Activated CD4-positive, alpha-beta T cell treated with anti-CD3 and anti-CD28 coated beads, Interleukin-2, amount 10 ng/mL, durations not matched to agents 7 days and 5 days (primary cell): ENCODE results near the gene FAM151B. TPM values are rescaled to one million over a fixed set of nuclear protein-coding genes. Genes with fewer than 3 reads are reported as not detected.
"Not testable (repeated sequence)": the region's sequence is repeated elsewhere in the genome, so short reads cannot be mapped to it uniquely, and the experiment has no call there.

Experiments
- CTCF ChIA-PET: fragments of 350-600 bp; sonication (Branson Sonifier 250); formaldehyde crosslinking; loops from one replicate; lab custom pipeline; 2021; ENCODE audit warnings: antibody characterized with exemption; lab: Charles Lee
- POLR2A ChIA-PET: fragments of 350-600 bp; sonication (Branson Sonifier 250); formaldehyde crosslinking; loops from one replicate; lab custom pipeline; 2021; ENCODE audit warnings: antibody characterized with exemption; lab: Charles Lee
- DNase-seq: peaks from one replicate; pipeline ENCODE4 v3.0.0-alpha.2; 2020
- H3K27ac Mint-ChIP-seq: one replicate; pipeline ENCODE4 v1.8.0; 2021; ENCODE audit warnings: mild to moderate bottlenecking, moderate library complexity, mixed read lengths
- H3K27me3 Mint-ChIP-seq: one replicate; pipeline ENCODE4 v1.8.0; 2021; ENCODE audit warnings: mixed read lengths
- H3K36me3 Mint-ChIP-seq: one replicate; pipeline ENCODE4 v1.8.0; 2021; ENCODE audit warnings: low read depth, mixed read lengths
- H3K4me1 Mint-ChIP-seq: one replicate; pipeline ENCODE4 v1.8.0; 2021; ENCODE audit warnings: mixed read lengths
- H3K4me3 Mint-ChIP-seq: one replicate; pipeline ENCODE4 v1.8.0; 2021; ENCODE audit warnings: mild to moderate bottlenecking, moderate library complexity, mixed read lengths
- H3K9me3 Mint-ChIP-seq: one replicate; pipeline ENCODE4 v1.8.0; 2021; ENCODE audit warnings: mixed read lengths
- total RNA-seq, 2 experiments: library from RNA; stranded (reverse); gene quantifications; one replicate each; pipeline ENCODE4 v1.2.3, GENCODE V29; 2021

Gene FAM151B, protein sequence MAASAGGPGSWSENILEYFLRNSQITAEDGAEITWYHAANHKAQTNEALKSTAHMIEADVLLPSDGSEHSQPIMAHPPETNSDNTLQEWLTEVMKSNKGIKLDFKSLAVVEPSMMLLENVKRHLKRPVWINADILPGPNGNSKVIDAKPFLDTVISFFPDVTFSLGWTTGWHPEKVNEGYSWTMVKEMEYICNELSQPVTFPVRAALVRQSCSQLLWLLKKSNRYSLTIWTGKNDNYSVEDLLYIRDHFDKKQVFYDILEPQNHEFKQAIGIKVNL
- under 1 TPM; 0.15 to 0.52 TPM for total RNA-seq

DNA sequence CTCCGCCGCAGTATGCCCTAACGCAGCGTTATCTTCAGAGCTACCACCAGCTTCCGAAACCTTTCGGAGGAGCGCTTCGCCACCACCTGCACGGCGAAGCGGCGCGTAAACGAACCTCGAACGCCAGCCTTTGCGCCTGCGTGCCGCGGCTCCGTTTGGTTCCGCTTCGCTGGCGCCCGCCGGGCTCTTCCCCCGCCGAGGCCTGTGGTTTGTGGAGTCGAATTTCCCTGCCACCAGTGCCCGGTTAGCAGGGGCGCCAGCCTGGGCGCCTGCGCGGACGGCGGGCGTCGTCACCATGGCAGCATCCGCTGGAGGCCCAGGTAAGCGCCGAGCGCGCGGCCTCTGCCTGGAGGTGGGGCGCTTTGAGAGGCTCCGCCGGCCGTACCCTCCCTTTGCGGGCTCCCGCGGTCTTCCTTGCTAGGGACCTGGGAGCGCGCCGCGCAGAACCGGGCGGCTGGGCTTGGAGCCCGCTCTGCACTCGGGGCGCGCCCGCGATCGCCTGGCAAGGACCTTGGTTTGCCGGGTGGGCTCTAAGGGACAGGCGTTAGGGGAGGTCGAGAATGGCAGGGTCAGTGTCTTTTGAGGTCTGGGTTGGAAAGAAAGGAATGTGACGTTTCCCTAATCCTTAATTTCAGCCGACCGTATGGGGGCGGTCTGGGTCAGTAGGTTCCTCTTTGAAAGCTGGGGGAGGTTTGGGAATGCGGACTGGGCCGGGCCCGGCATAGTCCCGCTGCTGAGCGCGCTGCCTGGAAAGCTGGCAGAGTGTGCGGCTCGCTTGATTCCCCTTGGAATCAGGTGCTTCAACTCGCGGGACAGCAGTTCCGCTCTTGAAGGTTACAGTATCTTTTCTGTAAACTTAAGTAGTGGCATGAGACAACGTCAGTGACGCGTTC lies at the start of gene FAM151B:
Gene FAM151B (plus strand): TSS at position 272 of the 893 bp plus-strand sequence. CDS start 24 bp downstream, at position 296.
- Mint-ChIP-seq H3K9me3 (no peaks in the 10 kb centered on the region), H3K4me1 (peaks cover 14% of the 10 kb centered on the region), H3K4me3 (peak within 1 kb of the TSS; percentile 72), H3K27me3 (peaks cover 9% of the 10 kb centered on the region), H3K27ac (peak within 1 kb of the TSS; percentile 78), H3K36me3 (peaks cover 7% of the 10 kb centered on the region)
- DNase-seq = peak; percentile 73
- CTCF ChIA-PET = no interaction called here
- POLR2A ChIA-PET = interaction anchor here (0.6 kb wide), 1 partner anchor 580 kb away, joined by 3 read pairs; no protein-coding TSS in a partner anchor

DNA sequence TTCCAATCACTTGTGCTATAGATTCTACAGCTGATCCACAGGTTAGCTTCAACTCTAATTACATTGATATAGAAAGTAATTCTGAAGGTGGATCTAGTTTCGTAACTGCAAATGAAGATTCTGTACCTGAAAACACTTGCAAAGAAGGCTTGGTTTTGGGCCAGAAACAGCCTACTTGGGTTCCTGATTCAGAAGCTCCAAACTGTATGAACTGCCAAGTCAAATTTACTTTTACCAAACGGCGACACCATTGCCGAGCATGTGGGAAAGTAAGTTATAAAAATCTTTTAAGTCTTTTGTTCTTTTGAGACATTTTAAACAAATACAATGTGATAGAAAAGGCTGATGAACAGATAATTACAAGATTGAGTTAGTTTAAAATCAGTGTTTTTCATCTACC lies 49.2 kb upstream of the FAM151B start:
- no peaks in the 10 kb centered on the region for H3K9me3 Mint-ChIP-seq
- ChIA-PET CTCF (no interaction called here), POLR2A (no interaction called here)
- DNase-seq = no peak
- no peak overlapping the region for H3K27ac Mint-ChIP-seq
- H3K4me3 Mint-ChIP-seq = no peak overlapping the region
- no peaks in the 10 kb centered on the region for H3K27me3 Mint-ChIP-seq
- H3K36me3 Mint-ChIP-seq = peaks cover 20% of the 10 kb centered on the region
- no peaks in the 10 kb centered on the region for H3K4me1 Mint-ChIP-seq

DNA sequence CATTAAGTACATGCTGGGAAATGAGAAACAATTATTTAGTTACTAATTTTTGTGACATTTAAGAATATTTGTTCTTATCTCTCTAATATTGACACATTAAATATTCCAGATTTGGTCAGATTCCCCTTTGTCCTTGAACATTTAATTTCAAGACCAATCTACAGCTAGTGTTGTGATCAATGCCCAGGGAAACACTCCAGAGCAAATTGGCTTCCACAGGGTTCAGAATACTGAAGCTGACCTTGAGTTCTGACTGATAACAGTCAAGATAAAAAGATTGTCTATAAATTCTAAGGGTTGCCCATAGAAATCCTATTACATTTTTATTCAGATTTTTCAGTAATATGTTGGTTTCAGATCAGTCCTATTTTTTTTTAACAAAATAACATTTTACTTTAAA lies 48.7 kb upstream of the FAM151B start:
- Mint-ChIP-seq H3K27me3 (no peaks in the 10 kb centered on the region), H3K36me3 (peaks cover 20% of the 10 kb centered on the region), H3K4me3 (no peak overlapping the region)

DNA sequence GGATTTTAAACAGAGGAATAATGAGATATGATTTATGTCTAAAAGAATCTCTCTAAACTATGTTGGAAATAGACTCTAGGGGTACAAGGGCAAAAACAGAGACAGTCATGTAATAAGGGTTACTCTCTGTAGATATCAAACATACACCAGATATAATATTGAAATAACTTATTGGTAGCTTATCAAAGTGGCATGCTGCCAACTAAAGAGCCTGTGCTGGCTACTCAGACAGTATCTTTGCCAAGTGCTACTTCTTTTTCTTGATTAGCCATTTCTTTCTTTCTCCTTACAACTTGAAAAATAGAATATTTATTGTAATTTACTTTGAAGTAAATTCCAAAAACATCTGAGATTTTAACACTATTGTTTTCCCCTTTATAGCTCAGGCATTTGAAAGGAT lies 45.2 kb upstream of the FAM151B start:
- no peak for DNase-seq
- Mint-ChIP-seq H3K27ac (no peak overlapping the region), H3K4me3 (no peak overlapping the region), H3K4me1 (no peaks in the 10 kb centered on the region), H3K9me3 (no peaks in the 10 kb centered on the region), H3K36me3 (peaks cover 7% of the 10 kb centered on the region), H3K27me3 (no peaks in the 10 kb centered on the region)
- CTCF ChIA-PET = no interaction called here
- POLR2A ChIA-PET = no interaction called here

More for the DNA sequence above, 48.7 kb upstream of the FAM151B start:
- Mint-ChIP-seq H3K4me1 (no peaks in the 10 kb centered on the region), H3K9me3 (no peaks in the 10 kb centered on the region), H3K27ac (no peak overlapping the region)
- POLR2A ChIA-PET = no interaction called here
- DNase-seq = no peak
- CTCF ChIA-PET = no interaction called here

DNA sequence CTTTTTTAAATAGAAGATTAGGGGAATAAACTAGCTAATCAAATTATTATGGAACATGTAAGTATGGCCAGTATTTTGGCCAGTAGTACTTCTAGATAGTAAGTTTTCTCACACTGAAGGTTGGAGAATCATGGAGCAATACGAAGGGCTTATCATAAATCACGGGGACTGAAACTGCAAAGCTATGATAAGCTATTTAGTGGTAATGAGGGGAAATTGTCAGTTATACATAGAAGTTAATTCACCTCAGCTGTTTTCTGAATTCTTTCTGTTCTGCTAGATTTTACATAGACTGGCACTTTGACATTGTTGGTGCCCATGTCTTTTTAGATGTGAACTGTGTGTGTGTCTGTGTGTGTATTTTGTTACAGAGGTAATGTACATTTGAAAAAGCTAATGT lies 34.5 kb upstream of the FAM151B start:
- H3K27me3 Mint-ChIP-seq = no peaks in the 10 kb centered on the region
- POLR2A ChIA-PET = interaction anchor here (0.6 kb wide), 1 partner anchor 766 kb away, joined by 5 read pairs; no protein-coding TSS in a partner anchor
- H3K36me3 Mint-ChIP-seq = peaks cover 9% of the 10 kb centered on the region
- H3K4me1 Mint-ChIP-seq = no peaks in the 10 kb centered on the region
- H3K4me3 Mint-ChIP-seq = no peak overlapping the region
- H3K9me3 Mint-ChIP-seq = no peaks in the 10 kb centered on the region
- no peak overlapping the region for H3K27ac Mint-ChIP-seq
- DNase-seq = no peak
- CTCF ChIA-PET = interaction anchor here (1.2 to 1.3 kb wide), 2 partner anchors 13 to 28 kb away, joined by 4 to 5 read pairs; no protein-coding TSS in a partner anchor

DNA sequence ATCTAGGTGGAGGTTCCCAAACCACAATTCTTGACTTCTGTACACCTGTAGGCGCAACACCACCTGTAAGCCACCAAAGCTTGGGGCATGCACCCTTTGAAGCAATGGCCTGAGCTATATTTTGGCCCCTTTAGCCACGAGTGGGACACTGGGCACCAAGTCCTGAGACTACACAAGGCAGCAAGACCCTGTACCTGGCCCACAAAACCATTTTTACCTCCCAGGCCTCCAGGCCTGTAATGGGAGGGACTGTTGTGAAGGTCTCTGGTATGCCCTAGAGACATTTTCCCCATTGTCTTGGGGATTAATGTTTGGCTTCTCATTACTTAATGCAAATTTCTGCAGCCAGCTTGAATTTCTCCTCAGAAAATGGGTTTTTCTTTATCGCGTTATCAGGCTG lies 24.6 kb upstream of the FAM151B start:
- ChIA-PET POLR2A (no interaction called here), CTCF (no interaction called here)
- DNase-seq = no peak
- H3K27me3 Mint-ChIP-seq = no peaks in the 10 kb centered on the region
- H3K9me3 Mint-ChIP-seq = peaks cover 37% of the 10 kb centered on the region
- no peak overlapping the region for H3K4me3 Mint-ChIP-seq
- no peak overlapping the region for H3K27ac Mint-ChIP-seq
- H3K36me3 Mint-ChIP-seq = peaks cover 36% of the 10 kb centered on the region
- H3K4me1 Mint-ChIP-seq = no peaks in the 10 kb centered on the region

DNA sequence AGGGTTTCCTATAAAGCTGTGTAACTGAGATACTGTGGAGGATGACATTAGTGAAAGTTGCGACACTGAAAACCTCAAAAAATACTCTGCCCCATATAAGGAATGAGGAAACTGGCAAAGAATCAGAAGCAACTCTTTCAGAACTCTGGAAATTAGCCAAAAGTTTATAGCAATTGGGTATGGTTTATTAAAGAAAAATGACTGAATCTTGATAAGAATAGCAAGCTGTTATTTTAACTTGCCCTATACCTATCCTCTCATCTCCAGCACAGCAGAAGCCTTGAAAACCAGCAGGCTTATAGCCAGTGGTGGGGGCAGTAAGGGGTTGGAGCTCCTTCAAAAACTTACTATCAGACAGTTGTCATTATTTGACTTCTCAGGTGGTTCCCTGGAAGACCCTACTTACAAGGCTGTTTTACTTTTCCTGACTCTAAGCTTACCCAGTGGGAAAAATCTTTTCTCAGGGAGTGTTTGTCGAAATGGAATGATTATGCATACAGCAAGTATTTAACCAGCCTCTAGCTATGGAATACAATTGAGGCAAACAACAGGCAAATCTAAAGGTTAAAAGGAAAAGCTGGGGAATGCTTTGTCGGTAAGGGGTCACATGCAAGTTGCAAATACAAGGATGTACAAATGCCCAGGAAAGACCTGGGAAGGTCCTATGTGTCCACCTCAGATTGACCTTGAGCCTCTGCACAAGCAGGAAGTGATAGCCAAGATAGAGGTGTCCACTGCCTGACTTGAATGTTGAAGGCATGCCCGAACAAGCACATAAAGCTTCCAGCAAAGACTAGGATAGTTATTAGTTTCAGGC lies 21.0 kb upstream of the FAM151B start:
- ChIA-PET CTCF (interaction anchor here (1.3 to 2.2 kb wide), 2 partner anchors 13 to 14 kb away, joined by 5 to 11 read pairs; no protein-coding TSS in a partner anchor), POLR2A (no interaction called here)
- H3K4me1 Mint-ChIP-seq = no peaks in the 10 kb centered on the region
- H3K27ac Mint-ChIP-seq = no peak overlapping the region
- H3K27me3 Mint-ChIP-seq = no peaks in the 10 kb centered on the region
- peaks cover 37% of the 10 kb centered on the region for H3K36me3 Mint-ChIP-seq
- H3K9me3 Mint-ChIP-seq = peaks cover 44% of the 10 kb centered on the region
- no peak overlapping the region for H3K4me3 Mint-ChIP-seq
- no peak for DNase-seq

DNA sequence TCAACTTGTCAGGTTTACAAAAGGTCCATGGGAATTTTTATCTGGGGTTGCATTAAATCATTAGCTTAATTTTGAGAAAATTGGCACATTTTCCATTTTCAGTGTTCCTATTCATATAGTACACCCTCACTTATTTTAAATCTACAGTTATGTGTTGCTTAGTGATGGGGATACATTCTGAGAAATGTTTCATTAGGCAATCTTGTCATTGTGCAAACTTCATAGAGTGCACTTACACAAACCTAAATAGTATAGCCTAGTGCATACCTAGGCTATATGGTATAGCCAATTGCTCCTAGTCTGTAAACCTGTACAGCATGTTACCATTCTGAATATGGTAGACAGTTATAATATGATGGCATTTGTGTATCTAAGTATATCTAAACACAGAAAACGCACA lies 19.8 kb upstream of the FAM151B start:
- Mint-ChIP-seq H3K4me1 (no peaks in the 10 kb centered on the region), H3K9me3 (peaks cover 36% of the 10 kb centered on the region), H3K27me3 (no peaks in the 10 kb centered on the region), H3K27ac (no peak overlapping the region), H3K36me3 (peaks cover 30% of the 10 kb centered on the region), H3K4me3 (no peak overlapping the region)
- no peak for DNase-seq
- POLR2A ChIA-PET = no interaction called here
- CTCF ChIA-PET = no interaction called here

DNA sequence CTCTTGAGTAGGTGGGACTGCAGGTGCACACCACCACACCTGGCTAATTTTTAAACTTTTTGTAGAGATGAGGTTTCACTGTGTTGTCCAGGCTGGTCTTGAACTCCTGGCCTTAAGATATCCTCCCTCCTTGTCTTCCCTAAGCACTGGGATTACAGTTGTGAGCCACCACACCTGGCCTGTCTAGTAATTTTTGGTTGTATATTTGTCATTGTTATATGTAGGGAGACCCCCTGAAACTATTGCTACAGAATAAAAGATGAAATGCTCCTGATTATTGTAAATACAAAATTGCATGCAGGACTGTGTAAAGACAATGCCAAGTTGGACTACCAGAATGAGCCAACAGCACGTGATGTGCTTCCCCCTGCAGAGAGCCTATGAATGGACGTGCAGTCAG lies 17.3 kb upstream of the FAM151B start:
- peaks cover 17% of the 10 kb centered on the region for H3K9me3 Mint-ChIP-seq
- CTCF ChIA-PET, DNase-seq, H3K27me3 Mint-ChIP-seq, H3K4me3 Mint-ChIP-seq, POLR2A ChIA-PET, H3K4me1 Mint-ChIP-seq, H3K27ac Mint-ChIP-seq: not testable (repeated sequence)
- peaks cover 27% of the 10 kb centered on the region for H3K36me3 Mint-ChIP-seq

DNA sequence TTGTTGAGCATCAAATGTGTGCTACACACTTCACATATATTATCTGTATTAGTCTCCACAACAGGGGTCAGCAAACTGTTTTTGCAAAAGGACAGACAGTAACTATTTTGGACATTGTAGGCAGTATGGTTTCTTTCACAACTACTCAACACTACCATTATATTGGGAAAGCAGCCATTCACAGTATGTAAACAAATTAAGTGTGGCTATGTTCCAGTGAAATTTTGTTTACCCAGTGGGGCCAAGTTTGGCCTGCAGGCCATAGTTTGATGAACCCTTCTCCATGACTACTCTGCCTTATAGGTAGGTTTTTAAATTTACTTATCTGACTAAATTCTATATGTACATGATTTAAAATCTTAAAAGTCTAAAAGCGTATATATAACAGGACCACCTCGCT lies 13.0 kb upstream of the FAM151B start:
- H3K27me3 Mint-ChIP-seq = no peaks in the 10 kb centered on the region
- CTCF ChIA-PET = no interaction called here
- POLR2A ChIA-PET = no interaction called here
- peaks cover 19% of the 10 kb centered on the region for H3K36me3 Mint-ChIP-seq
- no peak overlapping the region for H3K4me3 Mint-ChIP-seq
- DNase-seq = no peak
- H3K9me3 Mint-ChIP-seq = peaks cover 9% of the 10 kb centered on the region
- no peaks in the 10 kb centered on the region for H3K4me1 Mint-ChIP-seq
- H3K27ac Mint-ChIP-seq = no peak overlapping the region

DNA sequence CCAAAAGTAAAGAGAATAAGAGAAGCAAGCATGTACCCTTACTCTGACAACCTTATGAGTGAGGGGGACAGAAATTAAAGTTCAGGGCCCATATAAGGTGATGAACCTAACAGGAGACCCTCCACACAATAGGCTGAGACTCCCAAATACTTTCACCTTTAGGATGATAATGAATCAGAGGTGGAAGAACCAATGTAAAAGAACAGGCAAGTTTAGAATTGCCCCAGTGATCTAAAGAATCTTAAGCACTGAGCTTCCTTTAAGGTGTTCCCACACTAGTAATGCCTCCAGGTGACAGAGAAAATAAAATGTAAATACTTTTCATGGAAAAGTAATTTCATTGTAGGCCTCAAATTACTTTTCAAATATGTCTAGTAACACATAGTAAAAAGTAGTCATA lies 8.2 kb upstream of the FAM151B start:
- ChIA-PET CTCF (interaction anchor here (1.1 kb wide), 1 partner anchor 705 kb away, joined by 3 read pairs; no protein-coding TSS in a partner anchor), POLR2A (no interaction called here)
- no peak for DNase-seq
- Mint-ChIP-seq H3K4me1 (peaks cover 12% of the 10 kb centered on the region), H3K9me3 (peaks cover 5% of the 10 kb centered on the region), H3K4me3 (no peak overlapping the region), H3K27me3 (no peaks in the 10 kb centered on the region), H3K27ac (no peak overlapping the region), H3K36me3 (peaks cover 17% of the 10 kb centered on the region)

DNA sequence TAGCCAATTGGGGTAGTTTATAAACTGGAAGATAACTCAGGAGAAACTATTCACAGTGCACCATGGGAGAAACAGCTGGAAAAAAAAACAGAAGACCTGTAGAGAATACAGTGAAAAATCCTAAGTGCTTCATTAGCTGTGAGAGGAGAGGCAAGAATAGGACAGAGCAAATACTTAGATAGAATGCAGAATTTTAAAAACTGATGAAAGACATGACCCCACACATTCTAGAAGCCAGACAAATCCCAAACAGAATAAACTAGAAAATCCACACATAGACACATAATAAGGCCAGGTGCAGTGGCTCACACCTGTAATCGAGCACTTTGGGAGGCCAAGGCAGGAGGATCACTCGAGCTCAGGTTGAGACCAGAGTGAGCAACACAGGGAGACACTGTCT lies 7.5 kb upstream of the FAM151B start:
- peaks cover 5% of the 10 kb centered on the region for H3K9me3 Mint-ChIP-seq
- H3K4me1 Mint-ChIP-seq = peaks cover 12% of the 10 kb centered on the region
- no peaks in the 10 kb centered on the region for H3K27me3 Mint-ChIP-seq
- no peak for DNase-seq
- H3K27ac Mint-ChIP-seq = no peak overlapping the region
- peaks cover 17% of the 10 kb centered on the region for H3K36me3 Mint-ChIP-seq
- POLR2A ChIA-PET = no interaction called here
- CTCF ChIA-PET = interaction anchor here (1.1 to 1.7 kb wide), 4 partner anchors 14 to 705 kb away, joined by 3 to 11 read pairs (median 4); no protein-coding TSS in a partner anchor
- H3K4me3 Mint-ChIP-seq = no peak overlapping the region
